Stomach (tissue), 9 donors: ENCODE data around the gene CETP. TPM values are rescaled to one million over a fixed set of nuclear protein-coding genes. Genes with fewer than 3 reads are reported as not detected.

Source experiments
- DNase-seq, 2 donors: peaks; one replicate each; pipeline versions ENCODE4 v3.0.0 to v3.0.0-alpha.2; 2013 to 2019
- H3K27ac ChIP-seq, 5 donors: fragments of 200-600 bp in 4 of 5; sonication (generic) in 4 of 5; one replicate each; pipeline ENCODE4 v1.5.1; 2013 to 2019; ENCODE audit warnings: mild to moderate bottlenecking in 1 of 5, moderate library complexity in 1 of 5
- H3K27me3 ChIP-seq, 3 donors: fragments of 200-600 bp; sonication (generic); one replicate each; pipeline ENCODE4 v1.5.1; 2017 to 2019; ENCODE audit warnings: mixed run types in 1 of 3
- H3K36me3 ChIP-seq, 4 donors: fragments of 200-600 bp; sonication (generic); 1 replicate in 3 of 4; 2 replicates in 1 of 4; pipeline ENCODE4 v1.5.1; 2016 to 2019
- H3K4me1 ChIP-seq, 4 donors: fragments of 200-600 bp; sonication (generic); one replicate each; pipeline ENCODE4 v1.5.1; 2016 to 2019
- H3K4me3 ChIP-seq, 4 donors: fragments of 200-600 bp; sonication (generic) in 3 of 4; one replicate each; pipeline ENCODE4 v1.5.1; 2016 to 2019; ENCODE audit warnings: mild to moderate bottlenecking in 1 of 4
- H3K9me3 ChIP-seq, 4 donors: fragments of 200-600 bp; sonication (generic); one replicate each; pipeline ENCODE4 v1.5.1; 2016 to 2019
- CTCF ChIP-seq, 7 experiments: fragments of 450-650 bp in 4 of 7; fragments of 200-600 bp in 3 of 7; sonication (generic) in 3 of 7; IDR thresholded peaks; one replicate each; pipeline ENCODE4 v1.5.1; 2016 to 2019; ENCODE audit warnings: antibody characterized with exemption in 7 of 7, control low read depth in 2 of 7, mild to moderate bottlenecking in 1 of 7
- EP300 ChIP-seq: sonication (generic); formaldehyde crosslinking; IDR thresholded peaks from one replicate; pipeline ENCODE4 v1.6.1; 2017; ENCODE audit warnings: antibody characterized with exemption
- POLR2A ChIP-seq, 4 donors: fragments of 450-650 bp; IDR thresholded peaks; one replicate each; pipeline ENCODE4 v1.6.1; 2016; ENCODE audit warnings: antibody characterized with exemption in 4 of 4, control low read depth in 2 of 4, mild to moderate bottlenecking in 1 of 4, moderate library complexity in 1 of 4
- POLR2AphosphoS5 ChIP-seq, 3 donors: sonication (generic); formaldehyde crosslinking; IDR thresholded peaks; one replicate each; pipeline ENCODE4 v1.6.1; 2016; ENCODE audit warnings: antibody characterized with exemption in 3 of 3
- WGBS, 5 donors: extraction: QIAGEN DNeasy Blood & Tissue Kit in 3 of 5; methylation state at CpG; one replicate each; pipeline versions ENCODE4 v1.1.5 to v1.1.7; 2013 to 2018; 5-methylcytosine and 5-hydroxymethylcytosine counted together
- intact Hi-C: fragments of 100-400 bp; cut with DNase I; formaldehyde crosslinking; loops from one replicate; pipeline ENCODE4 v1.15.1; 2023; ENCODE audit warnings: low total_unique reads
- polyA plus RNA-seq, 3 donors: library from polyadenylated mRNA; stranded (reverse); fragments of 200-250 nt; gene quantifications; one replicate each; pipeline ENCODE4 v1.2.3, GENCODE V29; 2013
- total RNA-seq, 5 donors: library from RNA; depleted of rRNA; stranded (reverse); fragments of >200 nt; gene quantifications; one replicate each; pipeline versions ENCODE4 v1.1.0 to v1.2.3, GENCODE V29; 2014 to 2016
- donor health status: healthy with polysubstance abuse.
- donor health status: Bipolar disorder and iron deficiency.
- donor health status: healthy.

CETP gene
- total and polyA plus RNA-seq, 8 donors, result 0.18 to 2.9 (median 0.32) TPM; not detected in 4

GRCh38 chr16:57024894-57025680, 63.3 kb downstream of the CETP start:
- TF ChIP-seq EP300 (no peak), CTCF (IDR thresholded peaks at IDR 0.05) (no peak)
- Histone ChIP-seq H3K27ac (no peak overlapping the region), H3K4me3 (no peak overlapping the region), H3K27me3 (no peaks in the 10 kb centered on the region), H3K36me3 (peaks cover 14 to 79% (median 62%) of the 10 kb centered on the region in 4 donors), H3K4me1 (peaks cover 0 to 11% (median 0%) of the 10 kb centered on the region in 4 donors), H3K9me3 (no peaks in the 10 kb centered on the region)
- no peak for DNase-seq
- intact Hi-C loops, result no loop called here
- 86 to 95% (median 94%) methylated on average over 12 to 19 of the region's 19 CpGs for WGBS, 5 donors

- DNase-seq, result no peak
- TF ChIP-seq POLR2AphosphoS5 (IDR thresholded peaks at IDR 0.05) (no peak), EP300 (no peak), POLR2A (IDR thresholded peaks at IDR 0.05) (no peak), CTCF (IDR thresholded peaks at IDR 0.05) (no peak)
- H3K27me3 ChIP-seq, result no peaks in the 10 kb centered on the region
- no peak overlapping the region for H3K4me3 ChIP-seq
- H3K27ac ChIP-seq, result no peak overlapping the region
- H3K36me3 ChIP-seq, result peaks cover 9 to 69% (median 51%) of the 10 kb centered on the region in 4 donors
- H3K9me3 ChIP-seq, result no peaks in the 10 kb centered on the region
- H3K4me1 ChIP-seq, result peaks cover 0 to 11% (median 0%) of the 10 kb centered on the region in 4 donors
- intact Hi-C loops, result no loop called here
- 82 to 97% (median 89%) methylated on average over 9 to 21 of the region's 21 CpGs for WGBS, 5 donors
Measured at GRCh38 chr16:57025941-57026777, 64.4 kb downstream of the CETP start.

DNA sequence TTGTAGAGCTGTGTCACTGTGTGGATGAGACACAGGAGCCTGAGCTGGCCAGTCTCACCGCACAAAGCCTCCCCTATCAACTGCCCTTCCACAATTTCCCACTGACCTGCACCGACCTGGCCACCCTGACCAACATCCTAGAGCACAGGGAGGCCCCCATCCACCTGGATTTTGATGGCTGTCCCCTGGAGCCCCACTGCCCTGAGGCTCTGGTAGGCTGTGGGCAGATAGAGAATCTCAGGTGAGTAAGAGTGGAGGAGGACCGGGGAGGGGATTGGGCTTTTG, 65.0 kb downstream of the CETP start:
- no peaks in the 10 kb centered on the region for H3K27me3 ChIP-seq
- intact Hi-C loops, result no loop called here
- no peak for DNase-seq
- peaks cover 0 to 11% (median 0%) of the 10 kb centered on the region in 4 donors for H3K4me1 ChIP-seq
- no peak overlapping the region for H3K4me3 ChIP-seq
- H3K27ac ChIP-seq, result no peak overlapping the region
- peaks cover 9 to 69% (median 48%) of the 10 kb centered on the region in 4 donors for H3K36me3 ChIP-seq
- TF ChIP-seq CTCF (IDR thresholded peaks at IDR 0.05) (no peak), POLR2AphosphoS5 (IDR thresholded peaks at IDR 0.05) (no peak), POLR2A (IDR thresholded peaks at IDR 0.05) (no peak), EP300 (no peak)
- no peaks in the 10 kb centered on the region for H3K9me3 ChIP-seq
- WGBS, 5 donors, result 86 to 96% (median 92%) methylated on average over 3 of the region's 3 CpGs

DNA sequence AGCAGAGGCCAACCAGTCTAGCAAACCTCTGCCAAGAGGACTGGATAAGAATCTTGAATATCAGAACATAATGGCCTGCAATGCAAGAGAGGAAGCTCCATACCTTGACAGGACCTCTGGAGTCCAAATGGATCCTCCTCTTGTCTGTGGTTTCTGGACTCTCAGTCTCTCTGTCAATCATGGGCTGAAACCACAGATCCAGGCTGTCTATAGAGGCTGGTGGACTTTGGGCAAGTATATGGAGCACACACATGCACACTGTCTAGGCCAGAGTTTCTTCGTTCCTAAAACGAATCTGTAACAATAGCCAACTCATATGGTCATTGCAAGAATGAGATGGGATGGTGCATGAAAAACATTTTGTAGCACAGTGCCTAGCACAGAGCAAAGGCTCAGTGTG, 65.3 kb downstream of the CETP start:
- no peak for TF ChIP-seq POLR2AphosphoS5 (IDR thresholded peaks at IDR 0.05)
- TF ChIP-seq CTCF (IDR thresholded peaks at IDR 0.05), result no peak
- TF ChIP-seq POLR2A (IDR thresholded peaks at IDR 0.05), result no peak
- no peak for TF ChIP-seq EP300
- peaks cover 0 to 11% (median 0%) of the 10 kb centered on the region in 4 donors for H3K4me1 ChIP-seq
- intact Hi-C loops, result no loop called here
- H3K27me3 ChIP-seq, result no peaks in the 10 kb centered on the region
- no peak for DNase-seq
- H3K4me3 ChIP-seq, result no peak overlapping the region
- H3K36me3 ChIP-seq, result peaks cover 9 to 69% (median 46%) of the 10 kb centered on the region in 4 donors
- no peaks in the 10 kb centered on the region for H3K9me3 ChIP-seq
- 88 to 99% (median 97%) methylated on average over 2 of the region's 2 CpGs for WGBS, 5 donors
- H3K27ac ChIP-seq, result no peak overlapping the region
